Measurements from ENCODE around the gene PPIF. TPM values are rescaled to one million over a fixed set of nuclear protein-coding genes. Genes with fewer than 3 reads are reported as not detected.

Gene PPIF
- total RNA-seq, 6 donors from 2014 or later = 19.3 to 46.5 (median 31.2) TPM

GRCh38 chr10:79305988-79306387, 41.3 kb upstream of the PPIF start:
- no peak for TF ChIP-seq CTCF (IDR thresholded peaks at IDR 0.05)
- TF ChIP-seq POLR2A (IDR thresholded peaks at IDR 0.05) = no peak
- no peak for TF ChIP-seq POLR2AphosphoS5 (IDR thresholded peaks at IDR 0.05)
- TF ChIP-seq EP300 (IDR thresholded peaks at IDR 0.05) = no peak
- H3K27me3 ChIP-seq = no peaks in the 10 kb centered on the region
- no peak overlapping the region for H3K4me3 ChIP-seq
- DNase-seq = peak in 1 of 2 donors; percentile 66
- no peak for ATAC-seq (ENCODE audit: low FRiP score in 2 of 2)
- H3K36me3 ChIP-seq = peaks cover 62 to 99% (median 94%) of the 10 kb centered on the region in 4 donors
- H3K27ac ChIP-seq = no peak overlapping the region
- H3K9me3 ChIP-seq = no peaks in the 10 kb centered on the region
- no peaks in the 10 kb centered on the region for H3K4me1 ChIP-seq
- WGBS, 2 donors = 97 to 100% methylated on average over 2 to 15 of the region's 15 CpGs

- DNase-seq (no peak), ATAC-seq (ENCODE audit: low FRiP score in 2 of 2) (no peak)
- no peaks in the 10 kb centered on the region for H3K27me3 ChIP-seq
- 95 to 97% methylated on average over 3 to 7 of the region's 8 CpGs for WGBS, 2 donors
- TF ChIP-seq POLR2A (IDR thresholded peaks at IDR 0.05) (no peak), POLR2AphosphoS5 (IDR thresholded peaks at IDR 0.05) (no peak), CTCF (IDR thresholded peaks at IDR 0.05) (no peak), EP300 (IDR thresholded peaks at IDR 0.05) (no peak)
- H3K27ac ChIP-seq = no peak overlapping the region
- no peak overlapping the region for H3K4me3 ChIP-seq
- H3K9me3 ChIP-seq = no peaks in the 10 kb centered on the region
- H3K36me3 ChIP-seq = peaks cover 54 to 99% (median 91%) of the 10 kb centered on the region in 4 donors
- no peaks in the 10 kb centered on the region for H3K4me1 ChIP-seq
Observed at GRCh38 chr10:79306644-79307220, 40.5 kb upstream of the PPIF start.

GRCh38 chr10:79308016-79308415, 39.3 kb upstream of the PPIF start:
- no peak for DNase-seq
- WGBS, 2 donors = 78 to 79% methylated on average over 2 to 7 of the region's 7 CpGs
- Histone ChIP-seq H3K4me3 (no peak overlapping the region), H3K4me1 (no peaks in the 10 kb centered on the region), H3K36me3 (peaks cover 47 to 100% (median 93%) of the 10 kb centered on the region in 4 donors), H3K27ac (no peak overlapping the region), H3K27me3 (no peaks in the 10 kb centered on the region), H3K9me3 (no peaks in the 10 kb centered on the region)
- ATAC-seq (ENCODE audit: low FRiP score in 2 of 2) = no peak
- TF ChIP-seq POLR2A (IDR thresholded peaks at IDR 0.05) (no peak), CTCF (IDR thresholded peaks at IDR 0.05) (no peak), EP300 (IDR thresholded peaks at IDR 0.05) (no peak), POLR2AphosphoS5 (IDR thresholded peaks at IDR 0.05) (no peak)

GRCh38 chr10:79308969-79309665, 38.2 kb upstream of the PPIF start:
- Histone ChIP-seq H3K4me3 (no peak overlapping the region), H3K9me3 (no peaks in the 10 kb centered on the region), H3K27ac (no peak overlapping the region), H3K27me3 (no peaks in the 10 kb centered on the region), H3K4me1 (no peaks in the 10 kb centered on the region), H3K36me3 (peaks cover 38 to 100% (median 93%) of the 10 kb centered on the region in 4 donors)
- TF ChIP-seq CTCF (IDR thresholded peaks at IDR 0.05) = no peak
- TF ChIP-seq POLR2AphosphoS5 (IDR thresholded peaks at IDR 0.05) = no peak
- ATAC-seq (ENCODE audit: low FRiP score in 2 of 2) (no peak), DNase-seq (peak in 1 of 2 donors; percentile 57)
- WGBS, 2 donors = 78 to 81% methylated on average over 9 to 14 of the region's 14 CpGs
